ENCODE results near the gene SPTBN1.

DNA sequence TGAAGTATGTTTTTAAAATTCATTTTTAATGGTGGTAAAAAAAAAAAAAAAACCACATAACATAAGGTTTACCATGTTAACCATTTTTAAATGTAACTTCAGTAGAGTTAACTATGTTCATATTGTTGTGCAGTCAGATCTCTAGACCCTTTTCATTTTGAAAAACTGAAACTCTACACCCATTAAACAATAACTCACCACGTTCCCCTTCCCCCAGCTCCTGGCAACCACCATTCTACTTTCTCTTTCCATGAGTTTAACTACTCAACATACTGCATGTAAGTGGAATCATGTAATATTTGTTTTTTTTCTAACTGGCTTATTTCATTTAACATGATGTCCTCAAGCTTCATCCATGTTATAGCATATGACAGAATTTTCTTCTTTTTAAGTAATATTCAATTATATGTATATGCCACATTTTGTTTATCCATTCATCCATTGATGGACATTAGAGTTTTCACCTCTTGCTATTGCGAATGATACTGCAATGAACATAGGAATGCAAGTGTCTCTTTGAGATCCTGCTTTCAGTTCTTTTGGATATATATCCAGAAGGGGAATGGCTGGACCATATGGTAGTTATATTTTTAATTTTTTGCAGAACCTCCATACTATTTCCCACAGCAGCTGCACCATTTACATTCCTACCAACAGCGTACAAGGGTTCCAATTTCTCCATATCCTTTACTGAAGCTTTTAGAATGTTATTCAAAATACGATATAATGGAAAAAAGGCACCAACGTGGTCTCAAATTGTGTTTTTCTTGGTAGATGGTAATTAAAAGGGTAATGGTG, 91.0 kb downstream of the SPTBN1 start:
- TF ChIP-seq, protein P1, sequence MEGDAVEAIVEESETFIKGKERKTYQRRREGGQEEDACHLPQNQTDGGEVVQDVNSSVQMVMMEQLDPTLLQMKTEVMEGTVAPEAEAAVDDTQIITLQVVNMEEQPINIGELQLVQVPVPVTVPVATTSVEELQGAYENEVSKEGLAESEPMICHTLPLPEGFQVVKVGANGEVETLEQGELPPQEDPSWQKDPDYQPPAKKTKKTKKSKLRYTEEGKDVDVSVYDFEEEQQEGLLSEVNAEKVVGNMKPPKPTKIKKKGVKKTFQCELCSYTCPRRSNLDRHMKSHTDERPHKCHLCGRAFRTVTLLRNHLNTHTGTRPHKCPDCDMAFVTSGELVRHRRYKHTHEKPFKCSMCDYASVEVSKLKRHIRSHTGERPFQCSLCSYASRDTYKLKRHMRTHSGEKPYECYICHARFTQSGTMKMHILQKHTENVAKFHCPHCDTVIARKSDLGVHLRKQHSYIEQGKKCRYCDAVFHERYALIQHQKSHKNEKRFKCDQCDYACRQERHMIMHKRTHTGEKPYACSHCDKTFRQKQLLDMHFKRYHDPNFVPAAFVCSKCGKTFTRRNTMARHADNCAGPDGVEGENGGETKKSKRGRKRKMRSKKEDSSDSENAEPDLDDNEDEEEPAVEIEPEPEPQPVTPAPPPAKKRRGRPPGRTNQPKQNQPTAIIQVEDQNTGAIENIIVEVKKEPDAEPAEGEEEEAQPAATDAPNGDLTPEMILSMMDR (IDR thresholded peaks at IDR 0.05): no peak
- TF ChIP-seq, protein P2, sequence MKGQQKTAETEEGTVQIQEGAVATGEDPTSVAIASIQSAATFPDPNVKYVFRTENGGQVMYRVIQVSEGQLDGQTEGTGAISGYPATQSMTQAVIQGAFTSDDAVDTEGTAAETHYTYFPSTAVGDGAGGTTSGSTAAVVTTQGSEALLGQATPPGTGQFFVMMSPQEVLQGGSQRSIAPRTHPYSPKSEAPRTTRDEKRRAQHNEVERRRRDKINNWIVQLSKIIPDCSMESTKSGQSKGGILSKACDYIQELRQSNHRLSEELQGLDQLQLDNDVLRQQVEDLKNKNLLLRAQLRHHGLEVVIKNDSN (CRISPR knock-in tag; IDR thresholded peaks at IDR 0.05): no peak
- TF ChIP-seq TCF7 (CRISPR knock-in tag; IDR thresholded peaks at IDR 0.05; ENCODE audit: low read depth): no peak
- TF ChIP-seq, protein P3, sequence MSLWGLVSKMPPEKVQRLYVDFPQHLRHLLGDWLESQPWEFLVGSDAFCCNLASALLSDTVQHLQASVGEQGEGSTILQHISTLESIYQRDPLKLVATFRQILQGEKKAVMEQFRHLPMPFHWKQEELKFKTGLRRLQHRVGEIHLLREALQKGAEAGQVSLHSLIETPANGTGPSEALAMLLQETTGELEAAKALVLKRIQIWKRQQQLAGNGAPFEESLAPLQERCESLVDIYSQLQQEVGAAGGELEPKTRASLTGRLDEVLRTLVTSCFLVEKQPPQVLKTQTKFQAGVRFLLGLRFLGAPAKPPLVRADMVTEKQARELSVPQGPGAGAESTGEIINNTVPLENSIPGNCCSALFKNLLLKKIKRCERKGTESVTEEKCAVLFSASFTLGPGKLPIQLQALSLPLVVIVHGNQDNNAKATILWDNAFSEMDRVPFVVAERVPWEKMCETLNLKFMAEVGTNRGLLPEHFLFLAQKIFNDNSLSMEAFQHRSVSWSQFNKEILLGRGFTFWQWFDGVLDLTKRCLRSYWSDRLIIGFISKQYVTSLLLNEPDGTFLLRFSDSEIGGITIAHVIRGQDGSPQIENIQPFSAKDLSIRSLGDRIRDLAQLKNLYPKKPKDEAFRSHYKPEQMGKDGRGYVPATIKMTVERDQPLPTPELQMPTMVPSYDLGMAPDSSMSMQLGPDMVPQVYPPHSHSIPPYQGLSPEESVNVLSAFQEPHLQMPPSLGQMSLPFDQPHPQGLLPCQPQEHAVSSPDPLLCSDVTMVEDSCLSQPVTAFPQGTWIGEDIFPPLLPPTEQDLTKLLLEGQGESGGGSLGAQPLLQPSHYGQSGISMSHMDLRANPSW (CRISPR knock-in tag; conservative IDR thresholded peaks at IDR 0.05; ENCODE audit: low read depth): no peak
- TF ChIP-seq, protein P4, sequence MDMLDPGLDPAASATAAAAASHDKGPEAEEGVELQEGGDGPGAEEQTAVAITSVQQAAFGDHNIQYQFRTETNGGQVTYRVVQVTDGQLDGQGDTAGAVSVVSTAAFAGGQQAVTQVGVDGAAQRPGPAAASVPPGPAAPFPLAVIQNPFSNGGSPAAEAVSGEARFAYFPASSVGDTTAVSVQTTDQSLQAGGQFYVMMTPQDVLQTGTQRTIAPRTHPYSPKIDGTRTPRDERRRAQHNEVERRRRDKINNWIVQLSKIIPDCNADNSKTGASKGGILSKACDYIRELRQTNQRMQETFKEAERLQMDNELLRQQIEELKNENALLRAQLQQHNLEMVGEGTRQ (CRISPR knock-in tag; IDR thresholded peaks at IDR 0.05): no peak

Data from WTC11 (cell line).